Esophagus muscularis mucosa (tissue), 4 donors: Measurements from ENCODE around the gene TRIM8. TPM values are rescaled to one million over a fixed set of nuclear protein-coding genes. Genes with fewer than 3 reads are reported as not detected.

Experiments used
- DNase-seq: peaks from one replicate; pipeline ENCODE4 v3.0.0-alpha.2; 2017; ENCODE audit errors: extremely low spot score
- H3K27ac ChIP-seq, 4 donors: fragments of 200-600 bp; sonication (generic); replicated peaks in 1 of 4; 1 replicate in 3 of 4; 2 replicates in 1 of 4; pipeline ENCODE4 v1.5.1; 2016 to 2019; ENCODE audit warnings: mild to moderate bottlenecking in 1 of 4
- H3K27me3 ChIP-seq, 4 donors: fragments of 200-600 bp; sonication (generic); one replicate each; pipeline versions ENCODE4 v1.5.1 to v1.6.0; 2016 to 2019
- H3K36me3 ChIP-seq, 4 donors: fragments of 200-600 bp; sonication (generic); one replicate each; pipeline ENCODE4 v1.5.1; 2016 to 2019
- H3K4me1 ChIP-seq, 4 donors: fragments of 200-600 bp; sonication (generic); one replicate each; pipeline ENCODE4 v1.5.1; 2016 to 2019
- H3K4me3 ChIP-seq, 4 donors: fragments of 200-600 bp; sonication (generic); 1 replicate in 2 of 4; 2 replicates in 2 of 4; pipeline ENCODE4 v1.5.1; 2016 to 2019; ENCODE audit warnings: mild to moderate bottlenecking in 4 of 4, moderate library complexity in 1 of 4
- H3K9me3 ChIP-seq, 4 donors: fragments of 200-600 bp; sonication (generic); 1 replicate in 3 of 4; 2 replicates in 1 of 4; pipeline ENCODE4 v1.5.1; 2016 to 2019
- EP300 ChIP-seq: sonication (generic); formaldehyde crosslinking; IDR thresholded peaks from one replicate; pipeline ENCODE4 v1.6.1; 2017; ENCODE audit warnings: antibody characterized with exemption
- POLR2A ChIP-seq: fragments of 450-650 bp; IDR thresholded peaks from one replicate; pipeline ENCODE4 v1.6.1; 2017; ENCODE audit warnings: antibody characterized with exemption, moderate library complexity, mild to moderate bottlenecking, low read depth
- POLR2AphosphoS5 ChIP-seq, 2 donors: sonication (generic); formaldehyde crosslinking; IDR thresholded peaks; one replicate each; pipeline ENCODE4 v1.6.1; 2017; ENCODE audit warnings: antibody characterized with exemption in 2 of 2
- WGBS: methylation state at CpG from one replicate; pipeline ENCODE4 v1.1.5; 2018; 5-methylcytosine and 5-hydroxymethylcytosine counted together
- intact Hi-C: fragments of 100-400 bp; cut with DNase I; formaldehyde crosslinking; loops from one replicate; pipeline ENCODE4 v1.15.1; 2023
- total RNA-seq, 4 donors: library from RNA; depleted of rRNA; stranded (reverse); fragments of >200 nt; gene quantifications; one replicate each; pipeline versions ENCODE4 v1.1.0 to v1.2.1, GENCODE V29; 2016
- TF ChIP-seq, protein P1 (sequence below), 3 experiments: fragments of 200-600 bp in 2 of 3; fragments of 450-650 bp in 1 of 3; sonication (generic) in 2 of 3; IDR thresholded peaks; one replicate each; pipeline ENCODE4 v1.5.1; 2017 to 2019; ENCODE audit warnings: antibody characterized with exemption in 3 of 3, mild to moderate bottlenecking in 2 of 3, moderate library complexity in 1 of 3

TRIM8 gene
- total RNA-seq, 4 donors from 2014 or later = 103 to 170 (median 159) TPM

DNA sequence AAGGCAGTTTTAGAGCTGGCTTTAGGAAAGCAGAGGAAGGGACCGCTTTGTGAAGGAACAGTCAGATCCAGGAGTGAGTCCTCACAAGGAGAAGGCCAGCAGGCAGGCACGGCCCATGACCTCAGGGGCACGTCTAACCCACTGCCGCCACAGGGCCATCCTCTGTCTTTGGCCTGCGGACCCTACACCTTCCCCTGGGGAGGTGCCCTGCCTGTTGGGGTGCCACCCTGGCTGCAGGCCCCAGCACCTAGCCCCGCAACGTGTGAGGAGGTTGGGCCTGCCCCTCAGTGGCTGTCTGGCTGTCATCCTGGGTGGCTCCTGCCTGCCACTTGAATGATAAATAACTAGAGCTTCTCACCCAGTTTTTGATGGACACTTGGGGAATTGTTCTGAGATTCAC lies 31.0 kb upstream of the TRIM8 start:
- peaks cover 64 to 79% (median 76%) of the 10 kb centered on the region in 4 donors for H3K4me1 ChIP-seq
- intact Hi-C loops = no loop called here
- no peak overlapping the region for H3K4me3 ChIP-seq
- no peaks in the 10 kb centered on the region for H3K27me3 ChIP-seq
- H3K27ac ChIP-seq = peak overlapping the region; percentile 49 to 76 (median 60)
- TF ChIP-seq EP300 = no peak
- TF ChIP-seq POLR2A = no peak
- TF ChIP-seq, protein P1, sequence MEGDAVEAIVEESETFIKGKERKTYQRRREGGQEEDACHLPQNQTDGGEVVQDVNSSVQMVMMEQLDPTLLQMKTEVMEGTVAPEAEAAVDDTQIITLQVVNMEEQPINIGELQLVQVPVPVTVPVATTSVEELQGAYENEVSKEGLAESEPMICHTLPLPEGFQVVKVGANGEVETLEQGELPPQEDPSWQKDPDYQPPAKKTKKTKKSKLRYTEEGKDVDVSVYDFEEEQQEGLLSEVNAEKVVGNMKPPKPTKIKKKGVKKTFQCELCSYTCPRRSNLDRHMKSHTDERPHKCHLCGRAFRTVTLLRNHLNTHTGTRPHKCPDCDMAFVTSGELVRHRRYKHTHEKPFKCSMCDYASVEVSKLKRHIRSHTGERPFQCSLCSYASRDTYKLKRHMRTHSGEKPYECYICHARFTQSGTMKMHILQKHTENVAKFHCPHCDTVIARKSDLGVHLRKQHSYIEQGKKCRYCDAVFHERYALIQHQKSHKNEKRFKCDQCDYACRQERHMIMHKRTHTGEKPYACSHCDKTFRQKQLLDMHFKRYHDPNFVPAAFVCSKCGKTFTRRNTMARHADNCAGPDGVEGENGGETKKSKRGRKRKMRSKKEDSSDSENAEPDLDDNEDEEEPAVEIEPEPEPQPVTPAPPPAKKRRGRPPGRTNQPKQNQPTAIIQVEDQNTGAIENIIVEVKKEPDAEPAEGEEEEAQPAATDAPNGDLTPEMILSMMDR (IDR thresholded peaks at IDR 0.05) = no peak
- TF ChIP-seq POLR2AphosphoS5 (IDR thresholded peaks at IDR 0.05) = no peak
- no peak for DNase-seq
- no peaks in the 10 kb centered on the region for H3K9me3 ChIP-seq
- 95% methylated on average over 3 of the region's 7 CpGs for WGBS
- H3K36me3 ChIP-seq = peaks cover 18 to 36% (median 29%) of the 10 kb centered on the region in 4 donors

DNA sequence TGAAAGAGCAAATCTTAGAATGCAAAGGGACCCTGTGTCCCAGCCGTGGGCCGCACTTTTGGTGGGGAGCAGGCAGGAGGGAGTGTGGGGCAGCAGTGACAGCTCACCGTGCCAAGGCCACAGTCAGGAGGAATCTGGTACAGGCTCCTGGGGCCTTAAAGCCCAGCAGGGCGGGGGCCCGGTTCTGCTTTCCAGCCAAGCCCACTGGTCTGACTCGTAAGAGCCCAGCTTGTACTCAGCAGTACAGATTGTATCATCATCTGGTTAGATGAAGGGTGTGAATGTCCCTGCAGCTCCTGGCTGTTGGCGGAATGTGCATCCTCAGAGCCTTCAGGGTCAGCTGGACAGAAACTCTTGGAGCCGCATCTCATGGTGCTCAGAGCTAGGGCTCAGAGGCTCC lies 30.5 kb upstream of the TRIM8 start:
- Histone ChIP-seq H3K27me3 (no peaks in the 10 kb centered on the region), H3K4me1 (peaks cover 64 to 84% (median 80%) of the 10 kb centered on the region in 4 donors), H3K27ac (peak overlapping the region; percentile 49 to 76 (median 60)), H3K9me3 (no peaks in the 10 kb centered on the region), H3K4me3 (no peak overlapping the region), H3K36me3 (peaks cover 18 to 36% (median 29%) of the 10 kb centered on the region in 4 donors)
- DNase-seq = no peak
- 74% methylated on average over 4 of the region's 8 CpGs for WGBS
- intact Hi-C loops = no loop called here
- TF ChIP-seq POLR2A (no peak), EP300 (no peak)
- TF ChIP-seq, protein P1 (IDR thresholded peaks at IDR 0.05) = no peak

DNA sequence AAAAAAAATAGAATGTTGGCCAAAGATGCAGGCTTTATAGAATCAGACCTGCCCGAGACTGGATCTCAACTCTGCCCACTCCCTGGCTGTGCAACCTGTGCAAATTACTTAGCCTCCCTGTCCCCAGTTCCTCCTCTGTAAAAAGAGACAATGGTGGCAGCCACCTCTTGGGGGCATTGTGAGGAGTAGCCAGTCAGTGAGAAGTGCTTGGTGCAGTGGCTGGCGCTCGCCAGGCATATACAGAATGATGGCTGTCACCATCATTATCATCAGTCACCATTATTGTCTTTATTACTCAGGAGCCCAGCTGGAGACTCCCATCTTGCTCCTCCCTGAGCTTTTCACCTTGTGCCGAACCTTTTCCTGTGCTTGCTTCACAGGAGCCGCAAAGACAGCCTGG lies 29.4 kb upstream of the TRIM8 start:
- Histone ChIP-seq H3K27ac (peak overlapping the region in 3 of 4 donors; percentile 54 to 60 (median 56)), H3K36me3 (peaks cover 18 to 42% (median 29%) of the 10 kb centered on the region in 4 donors), H3K4me1 (peaks cover 74 to 93% (median 91%) of the 10 kb centered on the region in 4 donors), H3K27me3 (no peaks in the 10 kb centered on the region), H3K9me3 (no peaks in the 10 kb centered on the region), H3K4me3 (no peak overlapping the region)
- intact Hi-C loops = no loop called here
- TF ChIP-seq, protein P1 (IDR thresholded peaks at IDR 0.05) = no peak
- TF ChIP-seq POLR2A = no peak
- TF ChIP-seq EP300 = no peak
- TF ChIP-seq POLR2AphosphoS5 (IDR thresholded peaks at IDR 0.05) = no peak
- WGBS = 98% methylated on average over 5 of the region's 5 CpGs
- no peak for DNase-seq

DNA sequence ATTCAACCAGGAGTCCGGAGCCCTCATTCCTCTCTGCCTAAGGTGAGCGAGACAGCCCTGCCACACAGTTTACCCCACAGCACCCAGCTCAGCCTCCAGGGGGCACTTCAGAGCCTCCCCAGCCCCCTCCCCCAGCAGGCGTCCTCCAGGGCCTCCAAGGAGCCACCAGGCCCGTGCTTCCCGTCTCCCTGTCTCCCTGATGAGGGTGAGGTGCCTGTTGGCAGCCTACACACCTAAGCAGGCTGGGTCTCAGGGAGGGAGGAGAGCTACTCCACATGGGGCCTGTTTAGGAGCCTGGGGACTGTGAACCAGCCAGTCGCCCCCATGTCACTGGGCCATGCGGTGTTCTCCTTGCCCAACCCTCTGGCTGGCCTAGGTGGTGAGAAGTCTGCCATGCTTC lies 28.9 kb upstream of the TRIM8 start:
- H3K27ac ChIP-seq = peak overlapping the region; percentile 54 to 63 (median 58)
- peaks cover 79 to 98% (median 95%) of the 10 kb centered on the region in 4 donors for H3K4me1 ChIP-seq
- no peaks in the 10 kb centered on the region for H3K9me3 ChIP-seq
- H3K36me3 ChIP-seq = peaks cover 18 to 42% (median 29%) of the 10 kb centered on the region in 4 donors
- H3K4me3 ChIP-seq = no peak overlapping the region
- TF ChIP-seq POLR2A = no peak
- TF ChIP-seq EP300 = no peak
- TF ChIP-seq, protein P1 (IDR thresholded peaks at IDR 0.05) = peak in 1 of 3 experiments; percentile 12
- TF ChIP-seq POLR2AphosphoS5 (IDR thresholded peaks at IDR 0.05) = no peak
- H3K27me3 ChIP-seq = no peaks in the 10 kb centered on the region
- WGBS = 77% methylated on average over 4 of the region's 7 CpGs
- DNase-seq = no peak
- intact Hi-C loops = no loop called here
